GM10248 (cell line): Measurements from ENCODE around the gene DIPK2A.
A peak's percentile ranks its signal among the peaks of the same experiment; 100 is the strongest.

Source experiments
- CTCF ChIA-PET: fragments of 300-600 bp; sonication (Branson Sonifier 250); formaldehyde crosslinking; extraction: SDS; loops from one replicate; lab custom pipeline; 2021; ENCODE audit warnings: antibody characterized with exemption; lab: Yijun Ruan, JAX
- POLR2A ChIA-PET: fragments of 350-650 bp; sonication (Branson Sonifier 250); formaldehyde crosslinking; extraction: SDS; loops from one replicate; lab custom pipeline; 2020; ENCODE audit warnings: antibody characterized with exemption; lab: Yijun Ruan, JAX
- DNase-seq: peaks from one replicate; pipeline ENCODE4 v3.0.0; 2012; ENCODE audit errors: extremely low spot score
- CTCF ChIP-seq: IDR thresholded peaks from 2 replicates; pipeline ENCODE4 v1.5.1; 2012; ENCODE audit warnings: mild to moderate bottlenecking, low read depth; ENCODE audit errors: extremely low read depth, missing control alignments, control extremely low read depth

Gene DIPK2A

GRCh38 chr3:143971359-143972154 is at the start of gene DIPK2A:
TSS of gene DIPK2A (plus strand) at chr3:143971823. CDS start at chr3:143972333, 510 bp downstream.
- ChIA-PET POLR2A (interaction anchor here (0.6 to 1.6 kb wide), 19 partner anchors 9 to 895 kb away, joined by 3 to 6 read pairs (median 3); no protein-coding TSS in a partner anchor), CTCF (interaction anchor here (0.8 to 5.7 kb wide), 22 partner anchors 9 to 805 kb away, joined by 3 to 25 read pairs (median 4); no protein-coding TSS in a partner anchor)
- no peak for TF ChIP-seq CTCF
- DNase-seq: peak; percentile 89

- no peak for DNase-seq
- ChIA-PET POLR2A (interaction anchor here (1.5 kb wide), 1 partner anchor 47 kb away, joined by 4 read pairs; the partner anchor contains the start of gene DIPK2A), CTCF (interaction anchor here (0.7 to 1.6 kb wide), 2 partner anchors 9 to 13 kb away, joined by 3 read pairs; no protein-coding TSS in a partner anchor)
- no peak for TF ChIP-seq CTCF
Measured at GRCh38 chr3:143924522-143925285, 46.9 kb upstream of the DIPK2A start.

GRCh38 chr3:143928056-143928455 is 43.6 kb upstream of the DIPK2A start:
- no peak for DNase-seq
- ChIA-PET POLR2A (no interaction called here), CTCF (interaction anchor here (1.3 kb wide), 1 partner anchor 42 kb away, joined by 3 read pairs; no protein-coding TSS in a partner anchor)
- no peak for TF ChIP-seq CTCF

GRCh38 chr3:143928541-143929255 is 42.9 kb upstream of the DIPK2A start:
- no peak for DNase-seq
- no peak for TF ChIP-seq CTCF
- CTCF ChIA-PET: no interaction called here
- POLR2A ChIA-PET: interaction anchor here (1.1 kb wide), 1 partner anchor 42 kb away, joined by 3 read pairs; no protein-coding TSS in a partner anchor

- no peak for TF ChIP-seq CTCF
- CTCF ChIA-PET: interaction anchor here (1.4 kb wide), 1 partner anchor 15 kb away, joined by 4 read pairs; no protein-coding TSS in a partner anchor
- POLR2A ChIA-PET: no interaction called here
- DNase-seq: no peak
Measured at GRCh38 chr3:143934791-143935190, 36.8 kb upstream of the DIPK2A start.
